Common myeloid progenitor, CD34-positive (primary cell): Measurements from ENCODE around the gene XCL2.

Experiments
- CTCF ChIA-PET: fragments of 350-600 bp; sonication (Branson Sonifier 250); formaldehyde crosslinking; loops from one replicate; lab custom pipeline; 2021; ENCODE audit warnings: antibody characterized with exemption; lab: Charles Lee
- POLR2A ChIA-PET: fragments of 350-600 bp; sonication (Branson Sonifier 250); formaldehyde crosslinking; loops from one replicate; lab custom pipeline; 2021; ENCODE audit warnings: antibody characterized with exemption; lab: Charles Lee
- DNase-seq, 3 donors: peaks; one replicate each; pipeline versions ENCODE4 v3.0.0 to v3.0.0-alpha.2; 2013
- H3K27ac ChIP-seq, 2 experiments: 1 replicate in 1 of 2; 2 replicates in 1 of 2; pipeline ENCODE4 v1.7.0; 2013; ENCODE audit warnings: inconsistent platforms in 2 of 2, low read length in 2 of 2, mild to moderate bottlenecking in 2 of 2, low read depth in 1 of 2, moderate library complexity in 1 of 2; ENCODE audit not compliant: severe bottlenecking in 2 of 2, insufficient read depth in 1 of 2, poor library complexity in 1 of 2
- H3K27me3 ChIP-seq, 5 experiments: replicated peaks in 2 of 5; 1 replicate in 3 of 5; 2 replicates in 2 of 5; pipeline versions ENCODE4 v1.6.1 to v1.7.0; 2013; ENCODE audit warnings: low read length in 4 of 5, mild to moderate bottlenecking in 2 of 5, moderate library complexity in 2 of 5, inconsistent platforms in 1 of 5; ENCODE audit not compliant: insufficient read depth in 5 of 5, control insufficient read depth in 4 of 5
- H3K36me3 ChIP-seq, 4 experiments: 1 replicate in 2 of 4; 2 replicates in 2 of 4; pipeline versions ENCODE4 v1.6.1 to v1.7.0; 2013; ENCODE audit warnings: low read length in 3 of 4, control low read depth in 1 of 4, mild to moderate bottlenecking in 1 of 4; ENCODE audit not compliant: control insufficient read depth in 4 of 4, insufficient read depth in 4 of 4
- H3K4me1 ChIP-seq, 4 experiments: 1 replicate in 3 of 4; 2 replicates in 1 of 4; pipeline versions ENCODE4 v1.6.1 to v1.7.1; 2013; ENCODE audit warnings: low read length in 3 of 4, mild to moderate bottlenecking in 3 of 4, control low read depth in 1 of 4, inconsistent platforms in 1 of 4, moderate library complexity in 1 of 4; ENCODE audit not compliant: control insufficient read depth in 4 of 4, insufficient read depth in 4 of 4; ENCODE audit errors: control extremely low read depth in 1 of 4
- H3K4me3 ChIP-seq, 7 experiments: 1 replicate in 4 of 7; 2 replicates in 3 of 7; pipeline versions ENCODE4 v1.5.1 to v1.7.0; 2013; ENCODE audit warnings: mild to moderate bottlenecking in 7 of 7, low read length in 6 of 7, moderate library complexity in 6 of 7, inconsistent platforms in 2 of 7, low read depth in 2 of 7, control low read depth in 1 of 7; ENCODE audit not compliant: insufficient read depth in 4 of 7, control insufficient read depth in 1 of 7; ENCODE audit errors: extremely low read depth in 1 of 7
- H3K9me3 ChIP-seq, 5 experiments: 1 replicate in 4 of 5; 2 replicates in 1 of 5; pipeline versions ENCODE4 v1.6.1 to v1.7.1; 2013; ENCODE audit warnings: low read length in 4 of 5, mild to moderate bottlenecking in 2 of 5, inconsistent platforms in 1 of 5, low read depth in 1 of 5, moderate library complexity in 1 of 5; ENCODE audit not compliant: control insufficient read depth in 4 of 5, insufficient read depth in 2 of 5; ENCODE audit errors: control extremely low read depth in 1 of 5
- WGBS: methylation state at CpG from one replicate; pipeline ENCODE4 v1.1.5; 2013; ENCODE audit not compliant: insufficient coverage; 5-methylcytosine and 5-hydroxymethylcytosine counted together

The XCL2 gene

GRCh38 chr1:168518813-168519212 is 25.0 kb downstream of the XCL2 start:
- ChIA-PET CTCF (interaction anchor here (0.9 to 1.4 kb wide), 3 partner anchors 13 to 84 kb away, joined by 3 to 5 read pairs (median 4); no protein-coding TSS in a partner anchor), POLR2A (no interaction called here)
- Histone ChIP-seq H3K4me3 (no peak overlapping the region), H3K36me3 (no peaks in the 10 kb centered on the region), H3K9me3 (no peaks in the 10 kb centered on the region), H3K4me1 (peaks cover 6 to 46% (median 21%) of the 10 kb centered on the region in 4 experiments), H3K27ac (no peak overlapping the region), H3K27me3 (no peaks in the 10 kb centered on the region)
- WGBS: no CpG with 5 or more reads among the region's 1 CpG
- no peak for DNase-seq

DNA sequence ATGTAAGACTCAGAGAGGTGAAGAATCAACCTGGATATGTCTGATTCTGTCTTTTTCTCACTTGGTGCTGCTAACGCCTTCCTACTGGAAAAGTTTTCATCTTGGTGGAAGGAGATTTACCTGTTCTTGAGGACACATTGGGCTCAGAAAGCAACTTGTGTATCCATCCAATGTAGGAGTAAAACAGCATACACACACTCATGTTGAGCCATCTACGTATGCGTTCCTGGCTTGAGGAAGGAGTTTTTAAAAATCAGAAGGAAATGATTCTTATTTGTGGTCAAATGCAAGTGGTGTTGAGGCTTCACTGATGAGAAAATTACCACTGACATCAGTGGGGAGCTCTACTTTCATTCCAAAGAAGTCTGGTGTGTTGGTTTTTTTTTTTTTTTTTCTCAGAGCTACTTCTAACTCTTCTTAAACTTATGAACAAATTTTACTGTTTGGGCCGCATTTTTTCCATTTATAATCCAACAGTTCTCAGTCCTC is 25.6 kb downstream of the XCL2 start:
- DNase-seq: peak; percentile 24 to 76 (median 71)
- Histone ChIP-seq H3K27ac (no peak overlapping the region), H3K27me3 (no peaks in the 10 kb centered on the region), H3K4me1 (peaks cover 6 to 47% (median 21%) of the 10 kb centered on the region in 4 experiments), H3K9me3 (no peaks in the 10 kb centered on the region), H3K36me3 (no peaks in the 10 kb centered on the region), H3K4me3 (no peak overlapping the region)
- CTCF ChIA-PET: interaction anchor here (0.9 to 1.5 kb wide), 5 partner anchors 13 to 85 kb away, joined by 3 to 6 read pairs (median 4); no protein-coding TSS in a partner anchor
- WGBS: no CpG with 5 or more reads among the region's 4 CpGs
- POLR2A ChIA-PET: no interaction called here

GRCh38 chr1:168514455-168514854 is 29.3 kb downstream of the XCL2 start:
- H3K4me1 ChIP-seq: peaks cover 0 to 23% (median 9%) of the 10 kb centered on the region in 4 experiments
- H3K36me3 ChIP-seq: no peaks in the 10 kb centered on the region
- CTCF ChIA-PET: no interaction called here
- peak in 1 of 3 donors; percentile 27 for DNase-seq
- no CpG with 5 or more reads among the region's 2 CpGs for WGBS
- no peak overlapping the region for H3K27ac ChIP-seq
- H3K4me3 ChIP-seq: no peak overlapping the region
- H3K9me3 ChIP-seq: no peaks in the 10 kb centered on the region
- H3K27me3 ChIP-seq: no peaks in the 10 kb centered on the region
- POLR2A ChIA-PET: interaction anchor here (0.6 kb wide), 1 partner anchor 38 kb away, joined by 3 read pairs; no protein-coding TSS in a partner anchor

GRCh38 chr1:168513656-168514404 is 30.0 kb downstream of the XCL2 start:
- DNase-seq: no peak
- peaks cover 0 to 21% (median 9%) of the 10 kb centered on the region in 4 experiments for H3K4me1 ChIP-seq
- POLR2A ChIA-PET: no interaction called here

DNA sequence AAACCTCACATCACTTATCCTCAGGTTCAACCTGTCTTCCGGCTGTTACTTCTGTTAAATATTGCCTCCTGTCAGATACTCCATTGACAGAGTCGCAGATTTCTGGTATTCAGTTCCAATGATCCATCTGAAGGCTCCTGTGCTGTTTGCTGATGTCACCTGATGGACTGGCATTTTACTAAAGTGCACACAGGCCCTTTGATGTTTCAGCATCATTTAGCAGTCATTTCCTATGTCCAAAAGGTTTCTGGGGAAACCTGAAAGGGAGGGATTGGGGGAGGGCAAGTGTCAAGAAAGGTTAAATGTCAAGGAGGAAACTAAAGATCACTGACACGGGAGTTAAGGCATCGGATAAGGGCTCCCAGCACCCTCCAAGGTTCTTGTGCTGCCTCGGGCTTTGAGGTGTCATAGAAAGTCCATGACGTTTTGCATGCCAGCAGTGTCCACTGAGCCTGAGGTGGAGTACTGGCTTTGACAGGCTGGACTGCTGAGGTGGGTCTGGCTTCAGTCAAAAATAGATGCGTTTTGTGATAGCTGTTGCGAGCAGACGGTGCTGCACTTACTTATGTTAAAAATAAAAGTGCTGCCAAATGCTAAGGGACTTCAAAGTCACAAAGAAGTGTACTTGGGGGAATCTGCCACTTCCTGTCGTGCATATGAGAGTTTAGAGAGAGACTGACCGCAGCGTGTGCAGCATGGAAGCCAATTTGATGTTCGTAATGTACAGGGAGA is 30.8 kb downstream of the XCL2 start:
- no peaks in the 10 kb centered on the region for H3K27me3 ChIP-seq
- no peaks in the 10 kb centered on the region for H3K9me3 ChIP-seq
- H3K27ac ChIP-seq: no peak overlapping the region
- no peaks in the 10 kb centered on the region for H3K36me3 ChIP-seq
- POLR2A ChIA-PET: no interaction called here
- H3K4me3 ChIP-seq: no peak overlapping the region
- DNase-seq: no peak
- H3K4me1 ChIP-seq: peaks cover 0 to 15% (median 5%) of the 10 kb centered on the region in 4 experiments
- 98% methylated on average over 13 of the region's 13 CpGs for WGBS
- CTCF ChIA-PET: no interaction called here

More at GRCh38 chr1:168513656-168514404, 30.0 kb downstream of the XCL2 start:
- WGBS: 93% methylated on average over 8 of the region's 9 CpGs
- CTCF ChIA-PET: no interaction called here
- no peaks in the 10 kb centered on the region for H3K36me3 ChIP-seq
- no peaks in the 10 kb centered on the region for H3K27me3 ChIP-seq
- no peak overlapping the region for H3K4me3 ChIP-seq
- no peaks in the 10 kb centered on the region for H3K9me3 ChIP-seq
- H3K27ac ChIP-seq: no peak overlapping the region

- peaks cover 0 to 15% (median 3%) of the 10 kb centered on the region in 4 experiments for H3K4me1 ChIP-seq
- 97% methylated on average over 9 of the region's 13 CpGs for WGBS
- no peaks in the 10 kb centered on the region for H3K9me3 ChIP-seq
- no peaks in the 10 kb centered on the region for H3K27me3 ChIP-seq
- H3K4me3 ChIP-seq: no peak overlapping the region
- H3K27ac ChIP-seq: no peak overlapping the region
- ChIA-PET POLR2A (no interaction called here), CTCF (no interaction called here)
- no peaks in the 10 kb centered on the region for H3K36me3 ChIP-seq
- no peak for DNase-seq
These were observed 33.7 kb downstream of the XCL2 start for GRCh38 chr1:168509875-168510791.
